Ishikawa (cell line): ENCODE results near the gene RNF125.

Source experiments
- CEBPB ChIP-seq: IDR thresholded peaks from 2 replicates; pipeline ENCODE4 v1.6.1; 2012
- CREB1 ChIP-seq: IDR thresholded peaks from 2 replicates; pipeline ENCODE4 v1.6.1; 2012; ENCODE audit warnings: low read depth
- EGR1 ChIP-seq: IDR thresholded peaks from 2 replicates; pipeline ENCODE4 v1.6.1; 2012
- EP300 ChIP-seq: IDR thresholded peaks from 2 replicates; pipeline ENCODE4 v1.6.1; 2012; ENCODE audit warnings: borderline replicate concordance
- FOXM1 ChIP-seq: IDR thresholded peaks from 2 replicates; pipeline ENCODE4 v1.6.1; 2012; ENCODE audit warnings: low read depth, borderline replicate concordance
- NFIC ChIP-seq: IDR thresholded peaks from 2 replicates; pipeline ENCODE4 v1.6.1; 2012
- RAD21 ChIP-seq: IDR thresholded peaks from 2 replicates; pipeline ENCODE4 v1.6.1; 2012; ENCODE audit warnings: low read depth
- TAF1 ChIP-seq: IDR thresholded peaks from 2 replicates; pipeline ENCODE4 v1.6.1; 2012; ENCODE audit warnings: low read depth, mild to moderate bottlenecking
- TCF12 ChIP-seq: IDR thresholded peaks from 2 replicates; pipeline ENCODE4 v1.6.1; 2012; ENCODE audit warnings: low read depth
- TEAD4 ChIP-seq: IDR thresholded peaks from 2 replicates; pipeline ENCODE4 v1.6.1; 2012
- YY1 ChIP-seq: IDR thresholded peaks from 2 replicates; pipeline ENCODE4 v1.6.1; 2012; ENCODE audit warnings: low read depth
- ZBTB7A ChIP-seq: IDR thresholded peaks from 2 replicates; pipeline ENCODE4 v1.6.1; 2012; ENCODE audit warnings: low read depth
- TF ChIP-seq, protein P1 (sequence below): IDR thresholded peaks from 2 replicates; pipeline ENCODE4 v1.6.1; 2012
- TF ChIP-seq, protein P2 (sequence below): IDR thresholded peaks from 2 replicates; pipeline ENCODE4 v1.6.1; 2012
- TF ChIP-seq, protein P3 (sequence below): IDR thresholded peaks from 2 replicates; pipeline ENCODE4 v1.6.1; 2012; ENCODE audit warnings: low read depth, mild to moderate bottlenecking

The RNF125 gene

DNA sequence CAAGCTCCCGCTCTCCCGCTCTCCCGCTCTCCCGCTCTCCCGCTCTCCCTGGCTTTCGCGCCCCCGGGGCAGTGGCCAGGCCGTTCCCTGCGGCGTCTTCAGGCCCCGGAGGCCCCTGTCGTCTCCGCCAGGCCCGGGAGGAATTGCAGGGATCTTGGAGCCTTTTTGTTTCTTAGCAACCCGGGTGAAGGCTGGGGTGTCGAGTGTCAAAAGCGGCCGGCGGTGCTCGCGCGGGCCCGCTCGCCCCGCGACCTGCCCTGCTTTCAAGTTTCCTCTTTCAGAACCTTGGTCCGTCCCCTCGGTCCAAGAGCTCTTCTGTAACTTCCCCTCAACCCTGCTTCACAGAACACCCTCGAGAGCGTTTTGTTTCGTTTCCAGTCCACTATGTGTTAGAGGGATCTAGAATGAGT lies 74.5 kb downstream of the RNF125 start:
- no peak for TF ChIP-seq YY1
- TF ChIP-seq TAF1: no peak
- no peak for TF ChIP-seq NFIC
- no peak for TF ChIP-seq CEBPB
- no peak for TF ChIP-seq TEAD4
- TF ChIP-seq EGR1: no peak
- TF ChIP-seq, protein P1, sequence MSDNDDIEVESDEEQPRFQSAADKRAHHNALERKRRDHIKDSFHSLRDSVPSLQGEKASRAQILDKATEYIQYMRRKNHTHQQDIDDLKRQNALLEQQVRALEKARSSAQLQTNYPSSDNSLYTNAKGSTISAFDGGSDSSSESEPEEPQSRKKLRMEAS: no peak
- no peak for TF ChIP-seq RAD21
- no peak for TF ChIP-seq FOXM1
- TF ChIP-seq, protein P2, sequence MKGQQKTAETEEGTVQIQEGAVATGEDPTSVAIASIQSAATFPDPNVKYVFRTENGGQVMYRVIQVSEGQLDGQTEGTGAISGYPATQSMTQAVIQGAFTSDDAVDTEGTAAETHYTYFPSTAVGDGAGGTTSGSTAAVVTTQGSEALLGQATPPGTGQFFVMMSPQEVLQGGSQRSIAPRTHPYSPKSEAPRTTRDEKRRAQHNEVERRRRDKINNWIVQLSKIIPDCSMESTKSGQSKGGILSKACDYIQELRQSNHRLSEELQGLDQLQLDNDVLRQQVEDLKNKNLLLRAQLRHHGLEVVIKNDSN: no peak

DNA sequence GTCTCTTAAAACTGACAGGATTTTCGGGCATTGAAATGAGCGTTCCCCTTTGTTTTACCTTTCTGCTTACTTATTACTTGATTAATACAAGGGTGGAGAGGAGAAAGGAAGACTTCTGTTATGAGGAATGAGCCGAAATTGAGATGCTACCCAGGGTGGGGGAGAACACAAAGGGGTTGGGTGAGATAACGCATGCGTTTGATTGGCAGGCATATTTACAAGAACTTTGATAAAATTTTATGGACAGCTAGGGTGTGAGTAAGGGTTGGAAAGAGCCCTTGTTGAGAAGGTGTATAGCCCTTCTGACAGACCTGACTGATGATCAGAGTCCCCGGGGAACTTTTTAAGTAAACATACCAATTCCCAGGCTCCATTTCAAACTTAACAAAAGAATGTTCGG lies 74.9 kb downstream of the RNF125 start:
- TF ChIP-seq TAF1 (no peak), CREB1 (no peak), FOXM1 (no peak), ZBTB7A (no peak), NFIC (no peak), EGR1 (no peak), RAD21 (no peak)
- TF ChIP-seq, protein P1: no peak
- TF ChIP-seq, protein P2: no peak
- TF ChIP-seq, protein P3, sequence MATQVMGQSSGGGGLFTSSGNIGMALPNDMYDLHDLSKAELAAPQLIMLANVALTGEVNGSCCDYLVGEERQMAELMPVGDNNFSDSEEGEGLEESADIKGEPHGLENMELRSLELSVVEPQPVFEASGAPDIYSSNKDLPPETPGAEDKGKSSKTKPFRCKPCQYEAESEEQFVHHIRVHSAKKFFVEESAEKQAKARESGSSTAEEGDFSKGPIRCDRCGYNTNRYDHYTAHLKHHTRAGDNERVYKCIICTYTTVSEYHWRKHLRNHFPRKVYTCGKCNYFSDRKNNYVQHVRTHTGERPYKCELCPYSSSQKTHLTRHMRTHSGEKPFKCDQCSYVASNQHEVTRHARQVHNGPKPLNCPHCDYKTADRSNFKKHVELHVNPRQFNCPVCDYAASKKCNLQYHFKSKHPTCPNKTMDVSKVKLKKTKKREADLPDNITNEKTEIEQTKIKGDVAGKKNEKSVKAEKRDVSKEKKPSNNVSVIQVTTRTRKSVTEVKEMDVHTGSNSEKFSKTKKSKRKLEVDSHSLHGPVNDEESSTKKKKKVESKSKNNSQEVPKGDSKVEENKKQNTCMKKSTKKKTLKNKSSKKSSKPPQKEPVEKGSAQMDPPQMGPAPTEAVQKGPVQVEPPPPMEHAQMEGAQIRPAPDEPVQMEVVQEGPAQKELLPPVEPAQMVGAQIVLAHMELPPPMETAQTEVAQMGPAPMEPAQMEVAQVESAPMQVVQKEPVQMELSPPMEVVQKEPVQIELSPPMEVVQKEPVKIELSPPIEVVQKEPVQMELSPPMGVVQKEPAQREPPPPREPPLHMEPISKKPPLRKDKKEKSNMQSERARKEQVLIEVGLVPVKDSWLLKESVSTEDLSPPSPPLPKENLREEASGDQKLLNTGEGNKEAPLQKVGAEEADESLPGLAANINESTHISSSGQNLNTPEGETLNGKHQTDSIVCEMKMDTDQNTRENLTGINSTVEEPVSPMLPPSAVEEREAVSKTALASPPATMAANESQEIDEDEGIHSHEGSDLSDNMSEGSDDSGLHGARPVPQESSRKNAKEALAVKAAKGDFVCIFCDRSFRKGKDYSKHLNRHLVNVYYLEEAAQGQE: no peak

DNA sequence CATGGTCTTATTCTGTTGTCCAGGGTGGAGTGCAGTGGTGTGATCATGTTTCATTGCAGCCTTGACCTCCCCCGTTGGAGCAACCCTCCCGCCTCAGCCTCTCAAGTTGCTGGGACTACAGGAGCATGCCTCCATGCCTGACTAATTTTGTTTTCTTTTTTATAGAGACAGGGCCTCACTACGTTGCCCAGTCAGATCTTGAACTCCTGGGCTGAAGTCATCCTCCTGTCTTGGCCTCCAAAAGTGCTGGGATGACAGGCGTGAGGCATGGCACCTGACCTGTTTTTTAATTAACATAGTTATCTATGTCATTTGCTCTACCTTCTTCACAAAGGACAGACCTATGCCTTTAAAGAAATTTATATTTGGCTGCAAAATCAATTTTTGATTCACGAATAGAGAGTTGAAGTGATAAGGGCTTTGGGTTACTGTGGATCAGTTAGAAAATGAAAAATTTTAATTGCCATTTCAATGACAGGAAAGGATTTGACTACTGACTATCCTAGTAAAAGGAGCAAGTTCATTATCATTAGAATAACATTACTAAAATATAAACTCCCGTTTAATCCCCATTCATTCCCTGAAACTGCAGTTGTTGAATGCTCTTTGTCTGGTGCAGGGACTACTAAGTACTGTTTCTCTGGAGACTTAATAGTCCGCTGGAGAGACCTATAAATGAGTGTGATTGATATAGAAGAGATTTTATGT lies 76.7 kb downstream of the RNF125 start:
- no peak for TF ChIP-seq RAD21
- no peak for TF ChIP-seq TCF12

DNA sequence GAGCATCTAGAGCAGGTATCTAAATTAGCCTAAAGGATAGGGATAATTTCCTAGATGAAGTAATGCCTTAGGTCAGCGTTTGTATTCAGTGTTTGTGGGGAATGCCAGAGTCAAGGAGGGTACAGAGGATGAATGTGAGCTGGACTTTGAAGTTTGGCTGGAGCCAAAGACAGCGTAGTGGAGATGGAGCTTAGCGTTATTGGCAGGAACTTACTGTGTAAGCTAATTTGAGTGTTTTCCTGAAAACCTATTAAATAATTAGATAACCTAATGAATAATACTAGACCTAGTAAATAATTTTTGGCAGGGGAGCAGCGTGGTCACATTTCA lies 77.2 kb downstream of the RNF125 start:
- no peak for TF ChIP-seq ZBTB7A
- no peak for TF ChIP-seq FOXM1
- no peak for TF ChIP-seq YY1

DNA sequence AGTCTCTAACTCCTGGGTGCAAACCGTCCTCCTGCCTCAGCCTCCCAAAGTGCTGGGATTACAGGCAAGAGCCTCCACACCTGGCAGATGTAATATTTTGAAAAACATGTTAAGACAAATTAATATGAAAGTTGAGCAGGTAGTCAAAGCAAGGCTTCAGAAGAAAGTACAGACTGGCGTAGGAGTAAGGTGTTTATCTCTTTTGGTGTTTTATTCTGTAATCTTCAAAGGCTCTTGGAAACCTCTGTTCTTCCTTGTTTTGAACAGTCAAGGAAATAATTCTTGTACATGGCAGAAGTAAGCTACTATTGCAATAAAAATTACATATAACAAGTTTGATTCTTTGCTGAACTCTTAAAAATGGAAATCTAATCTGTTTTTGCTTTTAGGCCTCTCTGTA lies 78.3 kb downstream of the RNF125 start:
- no peak for TF ChIP-seq TCF12
- TF ChIP-seq YY1: no peak
- TF ChIP-seq, protein P2: no peak
- TF ChIP-seq CREB1: no peak
- no peak for TF ChIP-seq NFIC
- no peak for TF ChIP-seq RAD21
- no peak for TF ChIP-seq FOXM1
- no peak for TF ChIP-seq EP300
- TF ChIP-seq, protein P1: no peak

DNA sequence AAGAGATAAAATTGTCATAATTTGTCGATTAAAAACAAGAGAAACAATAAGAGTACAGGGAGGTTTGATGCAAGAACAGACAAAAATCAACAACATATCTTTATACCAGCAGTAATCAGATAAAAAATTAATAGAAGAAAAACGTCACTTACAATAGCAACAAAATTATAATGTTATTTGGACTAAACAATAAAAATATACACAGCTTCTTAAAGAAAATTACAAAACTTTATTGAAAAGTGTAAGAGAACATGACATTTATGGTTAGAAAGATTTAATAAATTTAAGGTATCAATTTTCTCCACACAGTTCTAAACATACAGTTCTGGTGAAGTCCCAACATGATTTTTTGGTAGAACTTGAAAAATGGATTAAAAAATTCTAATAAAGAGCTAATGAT lies 85.9 kb downstream of the RNF125 start:
- TF ChIP-seq, protein P2: no peak
- no peak for TF ChIP-seq YY1
- TF ChIP-seq TAF1: no peak
- TF ChIP-seq RAD21: no peak
- TF ChIP-seq ZBTB7A: no peak
- no peak for TF ChIP-seq EP300
- TF ChIP-seq TEAD4: no peak
- TF ChIP-seq CREB1: no peak

DNA sequence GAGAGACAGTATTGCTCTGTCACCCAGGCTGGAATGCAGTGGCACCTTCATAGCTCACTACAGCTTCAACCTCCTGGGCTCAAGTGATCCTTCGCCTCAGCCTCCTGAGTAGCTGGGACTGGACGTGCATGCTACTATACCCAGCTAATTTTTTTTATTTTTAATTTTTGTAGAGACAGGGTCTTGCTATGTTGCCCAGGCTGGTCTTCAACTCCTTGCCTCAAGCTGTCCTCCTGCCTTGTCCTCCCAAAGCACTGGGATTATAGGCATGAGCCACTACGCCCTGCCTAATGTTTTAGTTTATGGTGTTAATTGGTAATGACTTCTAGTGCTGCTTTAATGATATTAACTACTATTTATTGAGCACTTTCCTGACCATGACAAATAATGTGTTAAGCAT lies 91.4 kb downstream of the RNF125 start:
- TF ChIP-seq TAF1 (no peak), CEBPB (no peak), RAD21 (no peak), EP300 (no peak), YY1 (no peak), TCF12 (no peak), TEAD4 (no peak), ZBTB7A (no peak), NFIC (no peak), FOXM1 (no peak), EGR1 (no peak), CREB1 (no peak)
- TF ChIP-seq, protein P3: no peak
- TF ChIP-seq, protein P1: no peak
- TF ChIP-seq, protein P2: no peak
